Measurements from ENCODE around the gene THRA.

The THRA gene

GRCh38 chr17:40069751-40070708, 7.3 kb downstream of the THRA start:
- Histone ChIP-seq H3K9me3 (no peaks in the 10 kb centered on the region), H3K36me3 (peaks cover 0 to 11% (median 0%) of the 10 kb centered on the region in 3 donors), H3K4me3 (peak overlapping the region; percentile 40 to 47), H3K27me3 (no peaks in the 10 kb centered on the region), H3K4me1 (peaks cover 6 to 97% (median 93%) of the 10 kb centered on the region in 4 donors), H3K27ac (peak overlapping the region; percentile 93 to 94)
- intact Hi-C loops (cut with DNase I; ENCODE audit: low total_unique reads): loop anchor here (5.0 kb wide), 1 partner anchor 37 kb away; no protein-coding TSS in a partner anchor
- DNase-seq: no peak
- TF ChIP-seq CTCF (IDR thresholded peaks at IDR 0.05): no peak

- intact Hi-C loops (cut with DNase I; ENCODE audit: low total_unique reads): loop anchor here (5.0 kb wide), 1 partner anchor 36 kb away; no protein-coding TSS in a partner anchor
- peak overlapping the region; percentile 93 to 94 for H3K27ac ChIP-seq
- peaks cover 12 to 97% (median 93%) of the 10 kb centered on the region in 4 donors for H3K4me1 ChIP-seq
- TF ChIP-seq CTCF (IDR thresholded peaks at IDR 0.05): no peak
- H3K27me3 ChIP-seq: no peaks in the 10 kb centered on the region
- H3K9me3 ChIP-seq: no peaks in the 10 kb centered on the region
- H3K4me3 ChIP-seq: peak overlapping the region; percentile 40 to 47
- peaks cover 0 to 11% (median 0%) of the 10 kb centered on the region in 3 donors for H3K36me3 ChIP-seq
- no peak for DNase-seq
Observed at GRCh38 chr17:40070709-40071312, 8.0 kb downstream of the THRA start.

- peak; percentile 81 to 93 for DNase-seq
- Histone ChIP-seq H3K9me3 (no peaks in the 10 kb centered on the region), H3K27me3 (no peaks in the 10 kb centered on the region), H3K4me3 (peak overlapping the region; percentile 40 to 47), H3K36me3 (peaks cover 0 to 13% (median 0%) of the 10 kb centered on the region in 3 donors), H3K27ac (peak overlapping the region; percentile 93 to 94), H3K4me1 (peaks cover 15 to 97% (median 95%) of the 10 kb centered on the region in 4 donors)
- no peak for TF ChIP-seq CTCF (IDR thresholded peaks at IDR 0.05)
- intact Hi-C loops (cut with DNase I; ENCODE audit: low total_unique reads): loop anchor here (5.0 kb wide), 1 partner anchor 36 kb away; no protein-coding TSS in a partner anchor
Observed at GRCh38 chr17:40071313-40072039, 8.7 kb downstream of the THRA start.

DNA sequence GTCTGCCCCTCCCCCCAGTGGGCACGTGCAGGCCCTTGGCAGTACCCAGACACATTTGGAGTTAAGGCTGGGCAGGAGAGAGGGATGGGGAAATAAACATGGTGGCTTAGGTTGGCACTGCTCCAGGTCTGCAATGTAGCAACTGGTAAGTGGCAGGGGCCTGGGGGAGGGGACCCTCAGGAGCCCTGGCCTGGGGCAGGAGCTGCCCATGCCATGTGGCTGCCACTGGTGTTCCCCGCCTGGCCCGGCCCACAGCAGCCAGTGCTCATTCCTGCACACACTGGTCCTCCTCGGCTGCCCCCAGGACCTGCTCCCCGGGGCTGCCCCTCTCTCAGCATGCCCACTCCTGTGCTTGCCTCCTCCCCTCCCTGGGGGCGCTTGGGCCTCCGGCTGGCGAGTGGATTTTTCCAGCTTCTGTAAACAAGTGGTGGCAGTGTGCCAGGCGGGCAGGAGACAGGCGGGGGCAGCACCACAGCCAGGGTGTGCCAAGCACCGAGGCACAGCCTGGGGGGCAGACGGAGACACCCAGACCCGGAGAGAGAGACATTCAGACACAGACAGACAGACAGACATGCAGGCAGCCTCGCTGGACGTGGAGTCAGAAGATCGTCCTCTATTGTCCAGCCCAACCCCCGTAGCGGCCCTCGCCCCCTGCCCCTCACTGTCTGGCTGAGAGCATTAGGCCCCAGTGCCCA, 9.4 kb downstream of the THRA start:
- Histone ChIP-seq H3K27ac (peak overlapping the region; percentile 93 to 94), H3K4me3 (peak overlapping the region; percentile 40 to 47), H3K9me3 (no peaks in the 10 kb centered on the region), H3K36me3 (peaks cover 0 to 20% (median 1%) of the 10 kb centered on the region in 3 donors), H3K4me1 (peaks cover 15 to 97% (median 97%) of the 10 kb centered on the region in 4 donors), H3K27me3 (no peaks in the 10 kb centered on the region)
- intact Hi-C loops (cut with DNase I; ENCODE audit: low total_unique reads): loop anchor here (5.0 kb wide), 1 partner anchor 35 kb away; no protein-coding TSS in a partner anchor
- peak; percentile 94 to 98 for DNase-seq
- peak in 1 of 2 experiments; percentile 17 for TF ChIP-seq CTCF (IDR thresholded peaks at IDR 0.05)

Measured in tibial artery (tissue), 4 donors.